Endodermal cell (in vitro differentiated cells): ENCODE results near the gene ARHGAP10. TPM values are rescaled to one million over a fixed set of nuclear protein-coding genes. Genes with fewer than 3 reads are reported as not detected.

Experiments
- DNase-seq: peaks from one replicate; pipeline ENCODE4 v3.0.0-alpha.2; 2017
- H3K27ac ChIP-seq: 2 replicates; pipeline ENCODE4 v1.5.1; 2013; ENCODE audit warnings: mild to moderate bottlenecking, low read depth, low read length, moderate library complexity
- H3K27me3 ChIP-seq: 2 replicates; pipeline ENCODE4 v1.6.1; 2013; ENCODE audit warnings: mild to moderate bottlenecking, low read length, moderate library complexity; ENCODE audit not compliant: insufficient read depth, control insufficient read depth, poor library complexity, severe bottlenecking
- H3K36me3 ChIP-seq: 2 replicates; pipeline ENCODE4 v1.7.0; 2013; ENCODE audit warnings: mild to moderate bottlenecking, low read length, moderate library complexity; ENCODE audit not compliant: control insufficient read depth, insufficient read depth
- H3K4me1 ChIP-seq: one replicate; pipeline ENCODE4 v1.7.0; 2013; ENCODE audit warnings: low read length; ENCODE audit not compliant: control insufficient read depth, insufficient read depth
- H3K4me3 ChIP-seq: 2 replicates; pipeline ENCODE4 v1.5.1; 2013; ENCODE audit warnings: mild to moderate bottlenecking, low read length, moderate library complexity
- H3K9ac ChIP-seq: 2 replicates; pipeline ENCODE4 v1.6.1; 2013; ENCODE audit warnings: mild to moderate bottlenecking, low read length, moderate library complexity; ENCODE audit not compliant: poor library complexity, severe bottlenecking; ENCODE audit errors: extremely low read depth
- H3K9me3 ChIP-seq: 2 replicates; pipeline ENCODE4 v1.6.1; 2013; ENCODE audit warnings: mild to moderate bottlenecking, low read length, moderate library complexity; ENCODE audit not compliant: control insufficient read depth
- H3K27ac Mint-ChIP-seq: 2 replicates; pipeline ENCODE4 v1.8.0; 2020; ENCODE audit warnings: mixed read lengths
- H3K27me3 Mint-ChIP-seq: 2 replicates; pipeline ENCODE4 v1.8.0; 2021; ENCODE audit warnings: mild to moderate bottlenecking, mixed read lengths; ENCODE audit not compliant: insufficient read depth
- H3K36me3 Mint-ChIP-seq: 2 replicates; pipeline ENCODE4 v1.8.0; 2020; ENCODE audit warnings: low read depth, mixed read lengths
- H3K4me1 Mint-ChIP-seq: 2 replicates; pipeline ENCODE4 v1.8.0; 2020; ENCODE audit warnings: mixed read lengths
- H3K4me3 Mint-ChIP-seq: 2 replicates; pipeline ENCODE4 v1.8.0; 2020; ENCODE audit warnings: mild to moderate bottlenecking, moderate library complexity, mixed read lengths
- H3K9me3 Mint-ChIP-seq: 2 replicates; pipeline ENCODE4 v1.8.0; 2020; ENCODE audit warnings: mild to moderate bottlenecking, mixed read lengths
- CTCF ChIP-seq: fragments of 200-600 bp; sonication (generic); conservative IDR thresholded peaks from 2 replicates; pipeline ENCODE4 v1.5.0; 2021; ENCODE audit warnings: antibody characterized with exemption, mild to moderate bottlenecking
- whole genome bisulfite sequencing, 2 experiments: methylation state at CpG; one replicate each; pipeline versions ENCODE4 v1.1.5 to v1.1.7; 2013; ENCODE audit warnings: missing lambda C conversion rate in 2 of 2, mixed read lengths in 1 of 2; ENCODE audit not compliant: insufficient coverage in 1 of 2, insufficient read length in 1 of 2; 5-methylcytosine and 5-hydroxymethylcytosine counted together
- total RNA-seq, 2 donors: library from RNA; stranded (reverse); fragmentation: NEBNext Ultra II Directional in 1 of 2; extraction: Animal tissue kit (Norgen Biotek cat#: 25700) in 1 of 2; gene quantifications; 2 replicates in 1 of 2; 3 replicates in 1 of 2; pipeline ENCODE4 v1.2.1, GENCODE V29; 2021

ARHGAP10 gene
- total RNA-seq, 2 donors from 2014 or later: 9.1 to 11.8 TPM

- H3K9me3 ChIP-seq: no peaks in the 10 kb centered on the region
- Mint-ChIP-seq H3K4me1 (peaks cover 12% of the 10 kb centered on the region), H3K36me3 (peaks cover 6% of the 10 kb centered on the region), H3K27ac (no peak overlapping the region), H3K27me3 (no peaks in the 10 kb centered on the region), H3K4me3 (no peak overlapping the region), H3K9me3 (no peaks in the 10 kb centered on the region)
- WGBS, 2 experiments: 94 to 100% methylated on average over 1 to 4 of the region's 4 CpGs
- no peak for DNase-seq
- no peak overlapping the region for H3K9ac ChIP-seq
- no peak overlapping the region for H3K27ac ChIP-seq
- no peaks in the 10 kb centered on the region for H3K36me3 ChIP-seq
- TF ChIP-seq CTCF: no peak
- no peaks in the 10 kb centered on the region for H3K27me3 ChIP-seq
- H3K4me3 ChIP-seq: no peak overlapping the region
- no peaks in the 10 kb centered on the region for H3K4me1 ChIP-seq
Measured at GRCh38 chr4:148044912-148045352, 313.0 kb downstream of the ARHGAP10 start.

GRCh38 chr4:148048598-148048997 lies 316.7 kb downstream of the ARHGAP10 start:
- H3K4me3 Mint-ChIP-seq: no peak overlapping the region
- Histone ChIP-seq H3K4me1 (peaks cover 11% of the 10 kb centered on the region), H3K9me3 (no peaks in the 10 kb centered on the region), H3K4me3 (no peak overlapping the region), H3K27ac (no peak overlapping the region), H3K9ac (no peak overlapping the region), H3K27me3 (no peaks in the 10 kb centered on the region), H3K36me3 (no peaks in the 10 kb centered on the region)
- H3K4me1 Mint-ChIP-seq: peaks cover 29% of the 10 kb centered on the region
- 91 to 92% methylated on average over 2 to 4 of the region's 4 CpGs for WGBS, 2 experiments
- H3K27ac Mint-ChIP-seq: no peak overlapping the region
- no peaks in the 10 kb centered on the region for H3K9me3 Mint-ChIP-seq
- no peak for DNase-seq
- TF ChIP-seq CTCF: no peak
- H3K27me3 Mint-ChIP-seq: no peaks in the 10 kb centered on the region
- H3K36me3 Mint-ChIP-seq: peaks cover 6% of the 10 kb centered on the region

- no peak for TF ChIP-seq CTCF
- Histone ChIP-seq H3K27ac (no peak overlapping the region), H3K9me3 (no peaks in the 10 kb centered on the region), H3K4me3 (no peak overlapping the region), H3K27me3 (no peaks in the 10 kb centered on the region), H3K9ac (no peak overlapping the region), H3K4me1 (peaks cover 15% of the 10 kb centered on the region), H3K36me3 (no peaks in the 10 kb centered on the region)
- Mint-ChIP-seq H3K9me3 (no peaks in the 10 kb centered on the region), H3K4me1 (peaks cover 40% of the 10 kb centered on the region), H3K27me3 (no peaks in the 10 kb centered on the region), H3K4me3 (no peak overlapping the region), H3K27ac (no peak overlapping the region), H3K36me3 (peaks cover 6% of the 10 kb centered on the region)
- no peak for DNase-seq
- 87% methylated on average over 3 to 4 of the region's 4 CpGs for WGBS, 2 experiments
Measured at GRCh38 chr4:148051403-148051802, 319.5 kb downstream of the ARHGAP10 start.
